Keratinocyte (primary cell): ENCODE measurements around the gene FHOD3. TPM values are rescaled to one million over a fixed set of nuclear protein-coding genes. Genes with fewer than 3 reads are reported as not detected.

Source experiments
- DNase-seq: peaks from one replicate; pipeline ENCODE4 v3.0.0-alpha.2; 2011; ENCODE audit warnings: low read depth, missing footprints, low spot score
- FAIRE-seq: peaks from 2 replicates; lab custom pipeline; 2011; peaks lifted over from hg19 to GRCh38; lab: Jason Lieb, UNC
- H2AFZ ChIP-seq: 2 replicates; pipeline ENCODE4 v1.6.0; 2012; ENCODE audit warnings: low read length, control low read depth, inconsistent platforms; ENCODE audit not compliant: control insufficient read depth
- H3K27ac ChIP-seq: 2 replicates; pipeline ENCODE4 v1.5.1; 2011; ENCODE audit warnings: low read length; ENCODE audit not compliant: control insufficient read depth, insufficient read depth
- H3K27me3 ChIP-seq: 3 replicates; pipeline ENCODE4 v1.6.0; 2011; ENCODE audit warnings: low read length; ENCODE audit not compliant: control insufficient read depth, insufficient read depth; ENCODE audit errors: extremely low read depth
- H3K36me3 ChIP-seq, 2 experiments: 2 replicates in 1 of 2; 3 replicates in 1 of 2; pipeline ENCODE4 v1.5.1; 2011; ENCODE audit warnings: low read length in 2 of 2, mild to moderate bottlenecking in 1 of 2; ENCODE audit not compliant: control insufficient read depth in 2 of 2, insufficient read depth in 2 of 2; ENCODE audit errors: extremely low read depth in 1 of 2
- H3K4me1 ChIP-seq: 3 replicates; pipeline ENCODE4 v1.5.1; 2011; ENCODE audit warnings: low read length; ENCODE audit not compliant: control insufficient read depth, insufficient read depth; ENCODE audit errors: extremely low read depth
- H3K4me2 ChIP-seq: 3 replicates; pipeline ENCODE4 v1.6.0; 2011; ENCODE audit warnings: low read depth, low read length; ENCODE audit not compliant: control insufficient read depth, insufficient read depth; ENCODE audit errors: extremely low read depth
- H3K4me3 ChIP-seq, 3 experiments: fragments of 200-600 bp in 1 of 3; sonication (generic) in 1 of 3; 2 replicates in 2 of 3; 3 replicates in 1 of 3; pipeline ENCODE4 v1.5.1; 2011 to 2016; ENCODE audit warnings: low read length in 3 of 3, mild to moderate bottlenecking in 3 of 3, control low read depth in 2 of 3, inconsistent platforms in 1 of 3, low read depth in 1 of 3, mixed read lengths in 1 of 3, mixed run types in 1 of 3, moderate library complexity in 1 of 3; ENCODE audit not compliant: control insufficient read depth in 2 of 3, insufficient read depth in 2 of 3; ENCODE audit errors: extremely low read depth in 1 of 3
- H3K79me2 ChIP-seq: 2 replicates; pipeline ENCODE4 v1.6.0; 2012; ENCODE audit warnings: low read length; ENCODE audit not compliant: control insufficient read depth, insufficient read depth
- H3K9ac ChIP-seq: 3 replicates; pipeline ENCODE4 v1.6.0; 2011; ENCODE audit warnings: low read length; ENCODE audit not compliant: control insufficient read depth, insufficient read depth; ENCODE audit errors: extremely low read depth
- H3K9me1 ChIP-seq: 3 replicates; pipeline ENCODE4 v1.6.0; 2011; ENCODE audit warnings: low read length; ENCODE audit not compliant: control insufficient read depth, insufficient read depth; ENCODE audit errors: extremely low read depth
- H3K9me3 ChIP-seq: 2 replicates; pipeline ENCODE4 v1.5.1; 2012; ENCODE audit warnings: low read depth, low read length; ENCODE audit not compliant: control insufficient read depth
- H4K20me1 ChIP-seq: 3 replicates; pipeline ENCODE4 v1.6.0; 2011; ENCODE audit warnings: low read length; ENCODE audit not compliant: control insufficient read depth, insufficient read depth; ENCODE audit errors: extremely low read depth
- CTCF ChIP-seq, 3 experiments: IDR thresholded peaks in 1 of 3; conservative IDR thresholded peaks in 1 of 3; optimal IDR thresholded peaks in 1 of 3; 2 replicates in 2 of 3; 3 replicates in 1 of 3; pipeline versions ENCODE3 to v1.5.1; 2011; ENCODE audit warnings: low read length in 3 of 3, mild to moderate bottlenecking in 3 of 3, moderate library complexity in 2 of 3, control low read depth in 1 of 3, inconsistent platforms in 1 of 3; ENCODE audit not compliant: insufficient read depth in 2 of 3; ENCODE audit errors: extremely low read depth in 1 of 3
- EZH2 ChIP-seq: IDR thresholded peaks from one replicate; pipeline ENCODE4 v1.6.1; 2012; ENCODE audit warnings: inconsistent platforms, mild to moderate bottlenecking, low read length, moderate library complexity
- dilution Hi-C: fragments of 300-500 bp; cut with MboI; formaldehyde crosslinking; loops from one replicate; pipeline ENCODE4 v1.7.0; 2020; ENCODE audit warnings: low sequenced_read_pairs; ENCODE audit not compliant: extremely low pct_ligation_motif_present
- polyA plus RNA-seq, 5 experiments: library from polyadenylated mRNA; depleted of rRNA in 3 of 5; stranded (reverse) in 3 of 5; stranded (forward) in 1 of 5; unstranded in 1 of 5; fragments of >200 nt; gene quantifications; 1 replicate in 1 of 5; 2 replicates in 3 of 5; 3 replicates in 1 of 5; pipeline versions ENCODE4 v1.2.1 to v1.2.3, GENCODE V29; 2011 to 2012; ENCODE audit warnings: missing spikeins in 2 of 5, low read depth in 1 of 5, low replicate concordance in 1 of 5

Gene FHOD3
- polyA plus RNA-seq, 1 donor (not counting 4 experiments of a cell fraction or from before 2014, with no cell fraction given), result 7.7 TPM

- H3K9me3 ChIP-seq, result no peaks in the 10 kb centered on the region
- H3K27ac ChIP-seq, result no peak overlapping the region
- H2AFZ ChIP-seq, result no peak overlapping the region
- no peak overlapping the region for H3K4me3 ChIP-seq
- DNase-seq (no peak), FAIRE-seq (no peak)
- no peaks in the 10 kb centered on the region for H3K9me1 ChIP-seq
- H3K36me3 ChIP-seq, result no peaks in the 10 kb centered on the region
- no peaks in the 10 kb centered on the region for H3K27me3 ChIP-seq
- dilution Hi-C loops, result no loop called here
- no peak overlapping the region for H3K9ac ChIP-seq
- peaks cover 3% of the 10 kb centered on the region for H3K4me1 ChIP-seq
- H4K20me1 ChIP-seq, result no peaks in the 10 kb centered on the region
- H3K4me2 ChIP-seq, result no peak overlapping the region
- TF ChIP-seq EZH2, result no peak
- TF ChIP-seq CTCF (optimal IDR thresholded peaks at IDR 0.05 in 1 of 3, IDR thresholded peaks at IDR 0.05 in 1 of 3, conservative IDR thresholded peaks at IDR 0.05 in 1 of 3; ENCODE audit: extremely low read depth in 1 of 3, insufficient read depth in 2 of 3, low read length in 3 of 3), result no peak
- H3K79me2 ChIP-seq, result no peaks in the 10 kb centered on the region
Observed at GRCh38 chr18:36769172-36769571, 471.7 kb downstream of the FHOD3 start.

DNA sequence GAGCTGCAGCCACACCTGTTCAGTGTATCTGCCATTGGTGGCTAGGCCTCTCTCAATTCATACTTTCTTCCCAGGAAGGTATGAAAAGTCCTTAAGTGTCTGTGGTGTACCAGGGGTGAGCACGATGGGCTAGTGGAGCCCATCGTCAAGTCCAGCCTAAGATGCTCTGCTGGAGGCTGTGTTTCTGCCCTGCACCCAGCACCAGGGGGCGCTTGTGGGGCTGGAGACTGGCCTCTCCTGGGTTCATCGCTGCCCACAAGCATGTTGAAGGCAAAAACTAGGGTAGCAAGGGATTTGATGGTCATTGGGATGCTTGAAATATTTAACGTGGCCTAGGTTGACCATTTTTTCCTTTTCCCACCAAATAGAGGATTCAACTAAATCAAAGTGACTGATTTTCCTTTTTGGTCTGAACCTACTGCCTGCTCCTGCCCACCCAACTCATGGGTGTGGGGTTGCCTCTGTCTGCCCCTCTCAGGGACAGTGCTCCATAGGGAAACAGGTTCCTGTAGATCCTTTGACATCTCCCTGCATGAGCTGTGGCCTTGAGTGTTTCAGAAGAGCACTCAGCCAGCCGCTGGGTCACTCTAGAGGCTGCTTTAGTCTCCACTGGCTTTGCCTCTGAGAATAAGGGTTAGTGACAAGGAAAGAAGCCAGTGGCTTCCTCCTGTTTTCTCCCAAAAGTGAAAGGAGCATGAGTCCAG lies 472.2 kb downstream of the FHOD3 start:
- Histone ChIP-seq H3K27me3 (no peaks in the 10 kb centered on the region), H3K27ac (no peak overlapping the region), H2AFZ (no peak overlapping the region), H3K79me2 (no peaks in the 10 kb centered on the region), H3K36me3 (no peaks in the 10 kb centered on the region), H3K9me1 (no peaks in the 10 kb centered on the region), H3K9ac (no peak overlapping the region), H3K4me1 (peaks cover 3% of the 10 kb centered on the region), H3K4me2 (no peak overlapping the region), H3K4me3 (no peak overlapping the region), H4K20me1 (no peaks in the 10 kb centered on the region), H3K9me3 (no peaks in the 10 kb centered on the region)
- dilution Hi-C loops, result no loop called here
- DNase-seq, result no peak
- TF ChIP-seq EZH2, result no peak
- TF ChIP-seq CTCF (optimal IDR thresholded peaks at IDR 0.05 in 1 of 3, IDR thresholded peaks at IDR 0.05 in 1 of 3, conservative IDR thresholded peaks at IDR 0.05 in 1 of 3; ENCODE audit: extremely low read depth in 1 of 3, insufficient read depth in 2 of 3, low read length in 3 of 3), result peak; percentile 9 to 53 (median 44)
- no peak for FAIRE-seq
